GM18511 (cell line): ENCODE results near the gene PCDHGB2.
"Not testable (repeated sequence)": the region's sequence is repeated elsewhere in the genome, so short reads cannot be mapped to it uniquely, and the experiment has no call there.

Experiments used
- ATAC-seq: cut with Tn5 transposase; IDR thresholded peaks from one replicate; pipeline ENCODE4 v1.9.1; 2021; ENCODE audit warnings: mild to moderate bottlenecking, moderate library complexity; ENCODE audit not compliant: unreplicated experiment

Gene PCDHGB2

DNA sequence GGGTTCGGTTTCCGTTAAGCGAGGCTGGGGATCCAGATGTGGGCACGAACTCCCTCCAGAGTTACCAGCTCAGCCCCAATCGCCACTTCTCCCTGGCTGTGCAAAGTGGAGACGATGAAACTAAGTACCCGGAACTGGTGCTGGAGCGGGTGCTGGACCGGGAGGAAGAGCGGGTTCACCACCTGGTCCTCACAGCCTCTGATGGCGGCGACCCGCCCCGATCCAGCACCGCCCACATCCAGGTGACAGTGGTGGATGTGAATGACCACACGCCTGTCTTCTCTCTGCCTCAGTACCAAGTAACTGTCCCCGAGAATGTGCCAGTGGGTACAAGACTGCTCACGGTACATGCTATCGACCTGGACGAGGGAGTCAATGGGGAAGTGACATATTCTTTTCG is 23.6 kb downstream of the PCDHGB2 start:
- ATAC-seq: no peak

DNA sequence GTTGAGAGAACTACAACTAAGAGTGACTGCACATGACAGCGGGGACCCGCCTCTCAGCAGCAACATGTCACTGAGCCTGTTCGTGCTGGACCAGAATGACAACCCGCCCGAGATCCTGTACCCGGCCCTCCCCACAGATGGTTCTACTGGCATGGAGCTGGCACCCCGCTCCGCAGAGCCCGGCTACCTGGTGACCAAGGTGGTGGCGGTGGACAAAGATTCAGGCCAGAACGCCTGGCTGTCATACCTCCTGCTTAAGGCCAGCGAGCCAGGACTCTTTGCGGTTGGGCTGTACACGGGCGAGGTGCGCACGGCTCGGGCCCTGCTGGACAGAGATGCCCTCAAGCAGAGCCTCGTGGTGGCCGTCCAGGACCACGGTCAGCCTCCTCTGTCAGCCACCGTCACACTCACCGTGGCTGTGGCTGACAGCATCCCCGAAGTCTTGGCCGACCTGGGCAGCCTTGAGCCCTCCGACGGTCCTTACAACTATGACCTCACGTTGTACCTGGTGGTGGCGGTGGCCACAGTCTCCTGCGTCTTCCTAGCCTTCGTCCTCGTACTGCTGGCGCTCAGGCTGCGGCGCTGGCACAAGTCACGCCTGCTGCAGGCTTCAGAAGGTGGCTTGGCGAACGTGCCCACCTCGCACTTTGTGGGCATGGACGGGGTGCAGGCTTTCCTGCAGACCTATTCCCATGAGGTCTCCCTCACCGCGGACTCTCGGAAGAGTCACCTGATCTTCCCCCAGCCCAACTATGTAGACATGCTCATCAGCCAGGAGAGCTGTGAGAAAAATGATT is 24.9 kb downstream of the PCDHGB2 start:
- no peak for ATAC-seq

DNA sequence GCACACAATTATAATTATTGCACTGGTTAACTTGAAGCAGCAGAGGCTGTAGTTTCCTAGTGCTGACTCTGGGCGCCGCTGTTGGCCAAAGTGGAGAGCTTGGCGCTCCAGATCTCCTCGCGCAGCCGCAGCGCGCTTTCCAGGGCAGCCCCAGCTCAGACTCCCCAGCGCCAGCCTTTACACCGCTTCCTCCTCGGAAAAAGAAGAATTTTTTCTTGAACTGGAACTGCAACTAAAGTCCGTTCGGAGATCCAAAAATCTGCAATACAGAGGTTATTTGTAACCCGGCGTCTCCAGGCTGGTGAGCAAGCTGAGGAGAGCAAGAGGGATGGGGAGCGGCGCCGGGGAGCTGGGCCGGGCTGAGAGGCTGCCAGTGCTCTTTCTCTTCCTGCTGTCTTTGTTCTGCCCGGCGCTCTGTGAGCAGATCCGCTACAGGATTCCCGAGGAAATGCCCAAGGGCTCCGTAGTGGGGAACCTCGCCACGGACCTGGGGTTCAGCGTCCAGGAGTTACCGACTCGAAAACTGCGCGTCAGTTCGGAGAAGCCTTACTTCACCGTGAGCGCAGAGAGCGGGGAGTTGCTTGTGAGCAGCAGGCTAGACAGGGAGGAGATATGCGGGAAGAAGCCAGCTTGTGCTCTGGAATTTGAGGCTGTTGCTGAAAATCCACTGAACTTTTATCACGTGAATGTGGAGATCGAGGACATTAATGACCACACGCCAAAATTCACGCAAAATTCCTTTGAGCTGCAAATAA is 27.9 kb downstream of the PCDHGB2 start, which contains the start of gene PCDHGB4:
Gene PCDHGB4 (plus strand): TSS at position 142 of the 755 bp plus-strand sequence. CDS start 187 bp downstream, at position 329.
- ATAC-seq: peak; percentile 97

DNA sequence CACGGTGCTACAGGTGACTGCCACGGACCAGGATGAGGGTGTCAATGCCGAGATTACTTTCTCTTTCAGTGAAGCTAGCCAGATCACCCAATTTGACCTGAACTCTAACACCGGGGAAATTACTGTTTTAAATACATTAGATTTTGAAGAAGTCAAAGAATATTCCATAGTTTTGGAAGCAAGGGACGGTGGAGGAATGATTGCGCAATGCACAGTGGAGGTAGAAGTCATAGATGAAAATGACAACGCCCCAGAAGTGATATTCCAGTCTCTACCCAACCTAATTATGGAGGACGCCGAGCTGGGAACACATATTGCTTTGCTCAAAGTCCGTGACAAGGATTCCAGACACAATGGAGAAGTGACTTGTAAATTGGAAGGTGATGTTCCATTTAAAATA is 28.9 kb downstream of the PCDHGB2 start:
- ATAC-seq: no peak

DNA sequence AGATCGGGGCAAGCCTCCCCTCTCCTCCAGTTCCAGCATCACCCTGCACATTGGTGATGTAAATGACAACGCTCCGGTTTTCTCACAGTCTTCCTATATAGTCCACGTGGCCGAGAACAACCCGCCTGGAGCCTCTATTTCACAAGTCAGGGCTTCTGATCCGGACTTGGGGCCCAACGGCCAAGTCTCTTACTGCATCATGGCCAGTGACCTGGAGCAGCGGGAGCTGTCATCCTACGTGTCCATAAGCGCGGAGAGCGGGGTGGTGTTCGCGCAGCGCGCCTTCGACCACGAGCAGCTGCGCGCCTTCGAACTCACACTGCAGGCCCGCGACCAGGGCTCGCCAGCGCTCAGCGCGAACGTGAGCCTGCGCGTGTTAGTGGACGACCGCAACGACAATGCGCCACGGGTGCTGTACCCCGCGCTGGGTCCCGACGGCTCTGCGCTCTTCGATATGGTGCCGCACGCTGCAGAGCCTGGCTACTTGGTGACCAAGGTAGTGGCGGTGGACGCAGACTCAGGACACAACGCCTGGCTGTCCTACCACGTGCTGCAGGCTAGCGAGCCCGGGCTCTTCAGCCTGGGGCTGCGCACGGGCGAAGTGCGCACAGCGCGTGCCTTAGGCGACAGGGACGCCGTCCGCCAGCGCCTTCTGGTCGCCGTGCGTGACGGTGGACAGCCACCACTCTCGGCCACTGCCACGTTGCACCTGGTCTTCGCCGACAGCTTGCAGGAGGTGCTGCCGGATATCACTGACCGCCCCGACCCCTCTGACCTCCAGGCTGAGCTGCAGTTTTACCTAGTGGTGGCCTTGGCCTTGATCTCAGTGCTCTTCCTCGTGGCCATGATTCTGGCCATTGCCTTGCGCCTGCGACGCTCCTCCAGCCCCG is 29.6 kb downstream of the PCDHGB2 start:
- ATAC-seq: no peak

DNA sequence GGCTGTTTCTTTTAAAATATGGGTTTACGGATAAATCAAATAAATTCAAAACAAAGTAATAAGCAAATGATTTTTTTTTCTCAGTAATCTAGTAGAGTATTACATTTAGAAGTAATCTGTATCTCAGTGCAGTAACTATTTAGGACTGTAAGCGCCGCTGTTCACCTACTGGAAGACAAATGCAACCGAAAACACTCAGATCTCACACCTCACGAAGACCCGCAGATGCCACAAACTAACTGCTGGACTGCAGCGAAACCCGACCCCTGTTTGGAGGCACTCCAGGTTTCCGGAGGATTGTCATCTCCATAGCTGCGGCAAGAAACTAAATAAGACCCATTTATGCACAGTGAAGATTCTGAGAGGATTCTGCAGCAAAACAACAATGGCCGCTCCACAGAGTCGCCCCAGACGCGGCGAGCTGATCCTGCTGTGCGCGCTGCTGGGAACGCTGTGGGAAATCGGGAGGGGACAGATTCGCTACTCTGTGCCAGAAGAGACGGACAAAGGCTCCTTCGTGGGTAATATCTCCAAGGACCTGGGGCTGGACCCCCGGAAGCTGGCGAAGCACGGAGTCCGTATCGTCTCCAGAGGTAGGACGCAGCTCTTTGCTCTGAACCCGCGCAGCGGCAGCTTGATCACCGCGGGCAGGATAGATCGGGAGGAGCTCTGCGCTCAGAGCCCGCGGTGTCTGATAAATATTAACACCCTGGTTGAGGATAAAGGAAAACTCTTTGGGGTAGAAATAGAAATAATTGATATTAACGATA is 32.8 kb downstream of the PCDHGB2 start, which contains the start of gene PCDHGA8:
Gene PCDHGA8 (plus strand): TSS at position 205 of the 770 bp plus-strand sequence. CDS start 181 bp downstream, at position 386.
- no peak for ATAC-seq

DNA sequence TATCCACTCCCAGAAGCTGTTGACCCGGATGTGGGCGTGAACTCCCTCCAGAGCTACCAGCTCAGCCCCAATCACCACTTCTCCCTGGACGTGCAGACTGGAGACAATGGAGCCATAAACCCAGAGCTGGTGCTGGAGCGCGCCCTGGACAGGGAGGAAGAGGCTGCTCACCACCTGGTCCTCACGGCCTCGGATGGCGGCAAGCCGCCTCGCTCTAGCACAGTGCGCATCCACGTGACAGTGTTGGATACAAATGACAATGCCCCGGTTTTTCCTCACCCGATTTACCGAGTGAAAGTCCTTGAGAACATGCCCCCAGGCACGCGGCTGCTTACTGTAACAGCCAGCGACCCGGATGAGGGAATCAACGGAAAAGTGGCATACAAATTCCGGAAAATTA is 33.5 kb downstream of the PCDHGB2 start:
- ATAC-seq: no peak

DNA sequence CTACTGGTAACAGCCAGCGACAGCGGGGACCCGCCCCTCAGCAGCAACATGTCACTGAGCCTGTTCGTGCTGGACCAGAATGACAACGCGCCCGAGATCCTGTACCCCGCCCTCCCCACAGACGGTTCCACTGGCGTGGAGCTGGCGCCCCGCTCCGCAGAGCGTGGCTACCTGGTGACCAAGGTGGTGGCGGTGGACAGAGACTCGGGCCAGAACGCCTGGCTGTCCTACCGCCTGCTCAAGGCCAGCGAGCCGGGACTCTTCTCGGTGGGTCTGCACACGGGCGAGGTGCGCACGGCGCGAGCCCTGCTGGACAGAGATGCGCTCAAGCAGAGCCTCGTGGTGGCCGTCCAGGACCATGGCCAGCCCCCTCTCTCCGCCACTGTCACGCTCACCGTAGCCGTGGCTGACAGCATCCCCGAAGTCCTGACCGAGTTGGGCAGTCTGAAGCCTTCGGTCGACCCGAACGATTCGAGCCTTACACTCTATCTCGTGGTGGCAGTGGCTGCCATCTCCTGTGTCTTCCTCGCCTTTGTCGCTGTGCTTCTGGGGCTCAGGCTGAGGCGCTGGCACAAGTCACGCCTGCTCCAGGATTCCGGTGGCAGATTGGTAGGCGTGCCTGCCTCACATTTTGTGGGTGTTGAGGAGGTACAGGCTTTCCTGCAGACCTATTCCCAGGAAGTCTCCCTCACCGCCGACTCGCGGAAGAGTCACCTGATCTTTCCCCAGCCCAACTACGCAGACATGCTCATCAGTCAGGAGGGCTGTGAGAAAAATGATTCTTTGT is 34.8 kb downstream of the PCDHGB2 start:
- not testable (repeated sequence) for ATAC-seq

DNA sequence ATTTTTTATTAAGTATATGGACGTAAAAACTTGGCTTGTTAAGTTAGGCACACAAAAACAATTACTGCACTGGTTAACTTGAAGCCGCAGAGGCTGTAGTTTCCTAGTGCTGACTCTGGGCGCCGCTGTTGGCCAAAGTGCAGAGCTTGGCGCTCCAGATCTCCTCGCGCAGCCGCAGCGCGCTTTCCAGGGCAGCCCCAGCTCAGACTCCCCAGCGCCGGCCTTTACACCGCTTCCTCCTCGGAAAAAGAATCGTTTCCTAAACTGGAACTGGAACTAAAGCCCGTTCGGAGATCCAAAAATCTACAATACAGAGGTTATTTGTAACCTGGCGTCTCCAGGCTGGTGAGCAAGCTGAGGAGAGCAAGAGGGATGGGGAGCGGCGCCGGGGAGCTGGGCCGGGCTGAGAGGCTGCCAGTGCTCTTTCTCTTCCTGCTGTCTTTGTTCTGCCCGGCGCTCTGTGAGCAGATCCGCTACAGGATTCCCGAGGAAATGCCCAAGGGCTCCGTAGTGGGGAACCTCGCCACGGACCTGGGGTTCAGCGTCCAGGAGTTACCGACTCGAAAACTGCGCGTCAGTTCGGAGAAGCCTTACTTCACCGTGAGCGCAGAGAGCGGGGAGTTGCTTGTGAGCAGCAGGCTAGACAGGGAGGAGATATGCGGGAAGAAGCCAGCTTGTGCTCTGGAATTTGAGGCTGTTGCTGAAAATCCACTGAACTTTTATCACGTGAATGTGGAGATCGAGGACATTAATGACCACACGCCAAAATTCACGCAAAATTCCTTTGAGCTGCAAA is 38.2 kb downstream of the PCDHGB2 start, which contains the start of gene PCDHGB5:
Gene PCDHGB5 (plus strand): TSS at position 192 of the 796 bp plus-strand sequence. CDS start 181 bp downstream, at position 373.
- ATAC-seq: not testable (repeated sequence)

DNA sequence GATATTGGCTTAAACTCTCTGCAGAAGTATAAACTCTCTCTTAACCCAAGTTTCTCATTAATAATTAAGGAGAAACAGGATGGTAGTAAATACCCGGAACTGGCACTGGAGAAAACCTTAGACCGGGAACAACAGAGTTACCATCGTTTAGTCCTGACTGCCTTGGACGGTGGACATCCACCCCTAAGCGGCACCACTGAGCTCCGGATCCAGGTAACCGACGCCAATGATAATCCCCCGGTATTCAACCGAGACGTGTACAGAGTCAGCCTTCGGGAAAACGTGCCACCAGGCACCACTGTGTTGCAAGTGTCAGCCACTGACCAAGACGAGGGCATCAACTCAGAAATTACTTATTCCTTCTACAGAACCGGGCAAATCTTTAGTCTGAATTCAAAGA is 38.8 kb downstream of the PCDHGB2 start:
- no peak for ATAC-seq

DNA sequence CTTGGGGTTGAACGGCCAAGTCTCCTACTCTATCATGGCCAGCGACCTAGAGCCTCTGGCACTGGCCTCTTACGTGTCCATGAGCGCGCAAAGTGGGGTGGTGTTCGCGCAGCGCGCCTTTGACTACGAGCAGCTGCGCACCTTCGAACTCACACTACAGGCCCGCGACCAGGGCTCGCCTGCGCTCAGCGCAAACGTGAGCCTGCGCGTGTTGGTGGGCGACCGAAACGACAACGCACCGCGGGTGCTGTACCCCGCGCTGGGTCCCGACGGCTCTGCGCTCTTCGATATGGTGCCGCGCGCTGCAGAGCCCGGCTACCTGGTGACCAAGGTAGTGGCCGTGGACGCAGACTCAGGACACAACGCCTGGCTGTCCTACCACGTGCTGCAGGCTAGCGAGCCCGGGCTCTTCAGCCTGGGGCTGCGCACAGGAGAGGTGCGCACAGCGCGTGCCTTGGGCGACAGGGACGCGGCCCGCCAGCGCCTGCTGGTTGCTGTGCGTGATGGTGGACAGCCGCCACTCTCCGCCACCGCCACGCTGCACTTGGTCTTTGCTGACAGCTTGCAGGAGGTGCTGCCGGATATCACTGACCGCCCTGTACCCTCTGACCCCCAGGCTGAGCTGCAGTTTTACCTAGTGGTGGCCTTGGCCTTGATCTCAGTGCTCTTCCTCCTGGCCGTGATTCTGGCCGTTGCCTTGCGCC is 39.9 kb downstream of the PCDHGB2 start:
- no peak for ATAC-seq

DNA sequence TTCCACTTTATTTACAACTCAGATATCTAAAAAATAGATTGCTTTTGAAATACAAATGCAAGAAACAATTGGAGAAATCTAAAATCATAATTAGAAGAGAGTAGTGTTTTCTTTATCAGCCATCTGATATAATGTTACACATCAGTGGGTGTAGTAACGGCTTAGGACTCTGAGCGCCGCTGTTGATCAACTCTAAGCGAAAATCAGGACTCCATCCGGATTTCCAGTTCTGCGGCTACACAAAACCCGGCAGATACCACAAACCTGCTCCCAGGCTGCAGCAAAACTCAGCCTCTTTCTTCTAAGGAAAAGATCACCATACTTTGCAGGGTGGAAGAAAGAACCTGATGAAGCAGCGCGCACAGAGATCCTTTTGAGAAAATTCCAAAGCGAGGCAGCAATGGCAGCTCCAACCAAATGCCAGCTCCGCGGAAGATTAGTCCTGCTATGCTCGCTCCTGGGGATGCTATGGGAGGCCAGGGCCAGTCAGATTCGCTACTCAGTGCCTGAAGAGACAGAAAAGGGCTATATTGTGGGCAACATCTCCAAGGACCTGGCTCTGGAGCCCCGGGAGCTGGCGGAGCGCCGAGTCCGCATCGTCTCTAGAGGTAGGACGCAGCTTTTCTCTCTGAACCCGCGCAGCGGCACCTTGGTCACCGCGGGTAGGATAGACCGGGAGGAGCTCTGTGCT is 42.9 kb downstream of the PCDHGB2 start, which contains the start of gene PCDHGA9:
Gene PCDHGA9 (plus strand): TSS at position 226 of the 691 bp plus-strand sequence. CDS start 175 bp downstream, at position 401.
- no peak for ATAC-seq

DNA sequence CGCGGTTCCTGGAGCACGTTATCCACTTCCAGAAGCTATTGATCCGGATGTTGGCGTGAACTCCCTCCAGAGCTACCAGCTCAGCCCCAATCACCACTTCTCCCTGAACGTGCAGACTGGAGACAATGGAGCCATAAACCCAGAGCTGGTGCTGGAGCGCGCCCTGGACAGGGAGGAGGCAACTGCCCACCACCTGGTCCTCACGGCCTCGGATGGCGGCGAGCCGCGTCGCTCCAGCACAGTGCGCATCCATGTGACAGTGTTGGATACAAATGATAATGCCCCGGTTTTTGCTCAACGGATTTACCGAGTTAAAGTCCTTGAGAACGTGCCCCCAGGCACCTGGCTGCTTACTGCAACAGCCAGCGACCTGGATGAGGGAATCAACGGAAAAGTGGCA is 43.6 kb downstream of the PCDHGB2 start:
- ATAC-seq: no peak

DNA sequence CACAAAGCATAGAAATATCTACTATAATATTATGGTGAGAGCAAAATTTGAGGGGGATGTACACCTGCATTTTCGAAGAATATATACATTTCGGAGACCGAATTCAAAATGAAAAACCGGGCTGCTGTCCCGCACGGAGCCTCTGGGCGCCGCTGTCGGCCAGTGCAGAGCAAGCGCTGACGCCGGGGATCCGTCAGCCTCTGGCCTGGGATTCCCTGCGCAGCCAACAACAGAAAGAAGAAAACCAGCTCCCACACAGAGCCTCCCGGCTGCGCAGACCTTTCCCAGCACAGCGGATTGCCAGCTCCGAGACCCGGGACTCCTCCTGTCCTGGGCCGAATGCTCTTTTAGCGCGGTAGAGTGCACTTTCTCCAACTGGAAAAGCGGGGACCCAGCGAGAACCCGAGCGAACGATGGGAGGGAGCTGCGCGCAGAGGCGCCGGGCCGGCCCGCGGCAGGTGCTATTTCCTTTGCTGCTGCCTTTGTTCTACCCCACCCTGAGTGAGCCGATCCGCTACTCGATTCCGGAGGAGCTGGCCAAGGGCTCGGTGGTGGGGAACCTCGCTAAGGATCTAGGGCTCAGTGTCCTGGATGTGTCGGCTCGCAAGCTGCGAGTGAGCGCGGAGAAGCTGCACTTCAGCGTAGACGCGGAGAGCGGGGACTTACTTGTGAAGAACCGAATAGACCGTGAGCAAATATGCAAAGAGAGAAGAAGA is 48.2 kb downstream of the PCDHGB2 start, which contains the start of gene PCDHGB6:
Gene PCDHGB6 (plus strand): TSS at position 232 of the 716 bp plus-strand sequence. CDS start 182 bp downstream, at position 414.
- ATAC-seq: peak; percentile 86

DNA sequence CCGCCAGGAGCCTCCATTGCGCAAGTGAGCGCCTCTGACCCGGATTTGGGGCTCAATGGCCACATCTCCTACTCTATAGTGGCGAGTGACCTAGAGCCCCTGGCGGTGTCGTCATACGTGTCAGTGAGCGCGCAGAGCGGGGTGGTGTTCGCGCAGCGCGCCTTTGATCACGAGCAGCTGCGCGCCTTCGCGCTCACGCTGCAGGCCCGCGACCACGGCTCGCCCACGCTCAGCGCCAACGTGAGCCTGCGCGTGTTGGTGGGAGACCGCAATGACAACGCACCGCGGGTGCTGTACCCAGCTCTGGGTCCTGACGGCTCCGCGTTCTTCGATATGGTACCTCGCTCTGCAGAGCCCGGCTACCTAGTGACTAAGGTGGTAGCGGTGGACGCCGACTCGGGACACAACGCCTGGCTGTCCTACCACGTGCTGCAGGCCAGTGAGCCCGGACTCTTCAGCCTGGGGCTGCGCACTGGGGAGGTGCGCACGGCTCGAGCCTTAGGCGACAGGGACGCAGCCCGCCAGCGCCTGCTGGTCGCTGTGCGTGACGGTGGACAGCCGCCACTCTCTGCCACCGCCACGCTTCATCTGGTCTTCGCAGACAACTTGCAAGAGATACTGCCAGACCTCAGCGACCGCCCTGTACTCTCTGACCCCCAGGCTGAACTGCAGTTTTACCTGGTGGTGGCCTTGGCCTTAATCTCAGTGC is 50.0 kb downstream of the PCDHGB2 start:
- ATAC-seq: no peak

DNA sequence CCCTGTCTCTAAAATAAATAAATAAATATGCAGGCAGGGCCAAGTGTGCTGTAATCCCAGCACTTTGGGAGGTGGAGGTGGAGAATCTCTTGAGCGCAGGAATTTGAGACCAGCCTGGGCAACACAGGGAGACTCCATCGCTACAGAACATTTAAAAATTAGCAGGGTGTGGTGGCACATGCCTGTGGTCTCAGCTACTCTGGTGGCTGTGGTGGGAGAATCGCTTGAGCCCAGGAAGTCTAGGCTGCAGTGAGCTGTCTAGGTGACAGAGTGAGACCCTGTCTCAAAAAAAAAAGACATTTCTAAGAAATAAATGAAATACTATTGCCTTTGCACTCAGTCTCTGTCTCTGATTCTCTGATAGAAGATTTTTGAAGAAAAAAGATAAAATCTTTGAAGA is 51.8 kb downstream of the PCDHGB2 start:
- no peak for ATAC-seq
